ENCODE data around the gene DYNLT4. TPM values are rescaled to one million over a fixed set of nuclear protein-coding genes. Genes with fewer than 3 reads are reported as not detected.
A peak's percentile ranks its signal among the peaks of the same experiment; 100 is the strongest.
"Not testable (repeated sequence)": the region's sequence is repeated elsewhere in the genome, so short reads cannot be mapped to it uniquely, and the experiment has no call there.

The DYNLT4 gene
- under 1 TPM in 1 of 4 donors, not detected in 3; 0.30 TPM for polyA plus RNA-seq (ENCODE audit: insufficient read length in 4 of 4)

DNA sequence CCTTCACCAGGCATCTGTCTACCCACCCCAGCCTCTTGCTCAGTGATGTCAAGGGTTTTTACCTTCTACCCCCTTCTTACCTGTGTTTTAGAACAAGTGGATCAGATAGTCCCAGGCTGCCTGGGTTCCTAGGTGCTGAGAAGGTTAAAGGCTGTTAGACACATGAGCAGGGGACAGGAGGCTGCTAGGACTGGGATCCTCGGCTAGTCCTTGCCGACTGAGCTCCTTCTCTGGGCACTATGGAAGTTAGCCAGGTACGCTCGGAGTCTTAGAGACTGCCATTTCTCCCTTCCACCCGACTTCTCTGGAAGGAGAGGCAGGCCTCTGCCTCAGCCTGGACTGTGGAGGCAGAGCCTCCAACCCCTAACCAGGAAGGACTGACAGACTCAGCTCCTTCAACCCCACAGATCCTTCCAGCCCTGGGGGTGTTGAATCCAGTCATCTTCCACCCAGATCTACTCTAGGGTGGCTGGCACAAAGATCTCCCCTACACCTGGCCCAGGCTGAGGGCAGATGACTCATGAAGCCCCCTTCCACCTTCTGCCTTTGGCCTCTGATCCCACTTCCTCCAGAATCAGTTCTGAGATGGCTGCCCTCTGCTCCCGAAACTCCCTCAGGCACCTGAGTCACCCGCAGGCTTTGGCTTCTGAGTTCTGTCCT lies at the start of gene DYNLT4:
Gene DYNLT4, minus strand, starts transcription at position 648 of the 660 bp plus-strand sequence. CDS start 683 bp downstream, outside the sequence.
- no peak for DNase-seq (ENCODE audit: low read depth in 4 of 4, low spot score in 3 of 4)

- DNase-seq (ENCODE audit: low read depth in 4 of 4, low spot score in 3 of 4), result no peak
These were observed 48.6 kb upstream of the DYNLT4 start for GRCh38 chr1:44855742-44856141.

DNA sequence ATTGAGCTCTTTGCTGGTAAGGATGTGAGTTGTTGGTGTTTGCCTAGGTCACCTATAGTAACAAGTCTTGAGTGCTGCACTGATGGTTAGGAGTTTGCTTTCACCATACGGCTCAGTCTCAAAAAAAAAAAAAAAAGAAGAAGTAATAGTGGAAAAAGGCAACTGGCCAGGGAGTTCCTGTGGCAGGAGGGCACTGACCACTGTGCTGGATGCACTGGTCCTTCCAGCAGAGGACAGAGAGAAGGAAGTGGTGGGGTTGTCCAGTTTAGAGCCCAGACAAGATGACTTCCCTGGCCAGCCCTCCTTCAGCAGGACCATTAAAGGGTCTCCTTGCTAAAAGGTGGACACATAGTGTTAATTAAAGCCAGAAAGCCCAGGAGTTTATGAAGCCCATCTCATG lies 47.8 kb upstream of the DYNLT4 start:
- DNase-seq (ENCODE audit: low read depth in 4 of 4, low spot score in 3 of 4), result no peak

DNA sequence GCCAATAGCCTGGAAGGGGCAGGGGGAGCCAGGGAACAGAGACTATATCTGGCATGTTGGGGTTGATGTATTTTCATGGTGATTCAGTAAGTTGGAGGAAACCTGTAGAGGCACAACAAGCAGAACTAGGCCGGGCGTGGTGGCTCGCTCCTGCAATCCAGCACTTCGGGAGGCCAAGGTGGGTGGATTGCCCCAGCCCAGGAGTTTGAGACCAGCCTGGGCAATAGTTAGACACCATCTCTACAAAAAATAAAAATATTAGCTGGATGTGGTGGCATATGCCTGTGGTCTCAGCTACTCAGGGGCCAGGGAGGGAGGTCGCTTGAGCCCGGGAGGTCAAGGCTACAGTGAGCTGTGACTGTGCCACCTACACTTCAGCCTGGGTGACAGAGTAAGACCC lies 46.0 kb upstream of the DYNLT4 start:
- no peak for DNase-seq (ENCODE audit: low read depth in 4 of 4, low spot score in 3 of 4)

GRCh38 chr1:44851308-44851707 lies 44.2 kb upstream of the DYNLT4 start:
- DNase-seq (ENCODE audit: low read depth in 4 of 4, low spot score in 3 of 4), result no peak

DNA sequence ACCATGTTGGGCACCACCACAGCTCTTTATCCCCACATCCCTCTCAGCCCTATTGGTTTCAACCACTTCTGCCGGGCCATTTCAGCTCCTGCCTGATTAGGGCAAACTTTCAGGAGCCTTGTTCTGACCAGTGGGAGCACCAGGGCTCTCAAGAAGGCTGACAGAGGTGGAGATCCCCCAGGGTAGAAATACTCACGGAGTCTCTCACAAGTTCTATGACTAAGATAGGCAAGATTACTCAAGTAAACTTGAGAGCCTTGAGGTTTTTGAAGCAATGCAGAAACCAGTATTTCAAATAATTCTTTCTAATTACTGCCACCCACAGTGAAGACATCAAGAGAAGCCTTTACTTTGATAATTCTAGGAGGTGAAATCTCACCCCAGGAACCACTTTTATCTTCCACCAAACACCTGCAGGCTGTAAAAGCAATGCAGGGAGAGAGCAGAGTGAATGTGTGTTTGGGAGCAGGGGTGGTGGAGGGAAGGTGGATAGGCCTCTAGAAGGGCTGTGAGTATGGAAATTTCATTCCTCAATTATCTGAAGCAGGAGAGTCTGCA lies 42.5 kb upstream of the DYNLT4 start:
- no peak for DNase-seq (ENCODE audit: low read depth in 4 of 4, low spot score in 3 of 4)

GRCh38 chr1:44848456-44849181 lies 41.5 kb upstream of the DYNLT4 start:
- no peak for DNase-seq (ENCODE audit: low read depth in 4 of 4, low spot score in 3 of 4)

GRCh38 chr1:44847845-44848244 lies 40.7 kb upstream of the DYNLT4 start:
- no peak for DNase-seq (ENCODE audit: low read depth in 4 of 4, low spot score in 3 of 4)

- DNase-seq (ENCODE audit: low read depth in 4 of 4, low spot score in 3 of 4), result no peak
These were observed 39.8 kb upstream of the DYNLT4 start for GRCh38 chr1:44846985-44847384.

DNA sequence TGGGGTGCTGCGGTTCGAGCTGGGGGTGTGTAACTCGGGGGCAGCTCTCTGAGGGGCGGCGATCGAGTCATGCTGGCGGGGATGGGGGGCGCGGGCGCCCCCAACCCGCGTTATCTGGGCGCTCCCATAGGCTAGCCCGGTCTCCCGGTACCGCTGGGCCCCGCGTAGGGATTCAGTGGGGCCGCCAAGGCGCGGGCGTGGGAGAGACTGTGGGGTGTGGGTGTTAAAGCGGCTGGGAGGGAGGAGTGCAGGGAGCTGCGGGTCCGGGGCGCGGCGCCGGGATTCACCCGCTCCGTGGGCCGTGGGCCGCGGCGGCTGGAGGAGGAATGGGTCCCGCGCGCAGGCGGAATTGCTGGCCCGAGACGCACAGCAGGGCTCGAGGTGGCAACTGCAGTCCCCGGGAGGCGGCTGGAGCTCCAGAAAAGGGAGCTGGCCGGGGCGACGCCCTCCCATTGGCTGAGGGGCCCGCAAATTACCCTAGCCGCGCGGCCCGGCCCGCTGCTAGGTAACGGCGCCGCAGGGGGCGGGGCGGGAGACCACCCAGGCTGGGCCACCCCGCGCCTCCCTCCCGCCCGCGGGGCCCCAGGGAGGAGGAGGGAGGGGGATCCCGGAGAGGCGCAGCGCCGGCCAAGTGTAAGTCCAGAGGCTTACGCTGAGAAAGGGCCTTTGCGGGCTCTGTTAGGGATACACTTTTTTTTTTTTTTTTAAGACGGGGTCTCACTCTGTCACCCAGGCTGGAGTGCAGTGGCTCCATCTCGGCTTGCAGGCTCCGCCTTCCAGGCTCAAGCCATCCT lies 35.9 kb upstream of the DYNLT4 start, which contains the start of gene PTCH2:
Gene PTCH2, minus strand, starts transcription at position 392 of the 794 bp plus-strand sequence. Its CDS starts 321 bp downstream, at position 71.
- peak; percentile 68 to 89 (median 78) for DNase-seq (ENCODE audit: low read depth in 4 of 4, low spot score in 3 of 4)

GRCh38 chr1:44842486-44842861 lies 35.3 kb upstream of the DYNLT4 start:
- DNase-seq (ENCODE audit: low read depth in 4 of 4, low spot score in 3 of 4), result no peak

DNA sequence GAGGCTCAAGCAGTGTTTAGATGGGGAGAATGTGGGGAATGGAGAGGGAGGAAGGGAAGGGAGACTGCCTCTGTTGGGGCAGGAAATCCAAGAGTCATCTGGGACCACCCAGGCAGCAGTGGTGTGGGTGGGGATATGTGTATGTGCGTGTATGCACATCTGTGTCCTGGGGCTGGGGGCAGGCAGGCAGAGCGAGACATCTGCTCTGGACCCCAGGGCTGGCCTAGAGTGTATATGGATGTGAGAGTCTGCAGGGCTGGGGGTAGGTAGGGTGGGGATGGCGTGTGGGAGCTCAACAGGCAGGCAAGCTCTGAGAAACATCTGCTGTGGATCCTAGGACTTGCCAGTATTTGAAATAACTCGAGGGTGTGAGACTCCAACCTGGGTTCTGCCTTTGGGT lies 32.4 kb upstream of the DYNLT4 start:
- DNase-seq (ENCODE audit: low read depth in 4 of 4, low spot score in 3 of 4), result no peak

GRCh38 chr1:44838294-44838693 lies 31.1 kb upstream of the DYNLT4 start:
- not testable (repeated sequence) for DNase-seq (ENCODE audit: low read depth in 4 of 4, low spot score in 3 of 4)

DNA sequence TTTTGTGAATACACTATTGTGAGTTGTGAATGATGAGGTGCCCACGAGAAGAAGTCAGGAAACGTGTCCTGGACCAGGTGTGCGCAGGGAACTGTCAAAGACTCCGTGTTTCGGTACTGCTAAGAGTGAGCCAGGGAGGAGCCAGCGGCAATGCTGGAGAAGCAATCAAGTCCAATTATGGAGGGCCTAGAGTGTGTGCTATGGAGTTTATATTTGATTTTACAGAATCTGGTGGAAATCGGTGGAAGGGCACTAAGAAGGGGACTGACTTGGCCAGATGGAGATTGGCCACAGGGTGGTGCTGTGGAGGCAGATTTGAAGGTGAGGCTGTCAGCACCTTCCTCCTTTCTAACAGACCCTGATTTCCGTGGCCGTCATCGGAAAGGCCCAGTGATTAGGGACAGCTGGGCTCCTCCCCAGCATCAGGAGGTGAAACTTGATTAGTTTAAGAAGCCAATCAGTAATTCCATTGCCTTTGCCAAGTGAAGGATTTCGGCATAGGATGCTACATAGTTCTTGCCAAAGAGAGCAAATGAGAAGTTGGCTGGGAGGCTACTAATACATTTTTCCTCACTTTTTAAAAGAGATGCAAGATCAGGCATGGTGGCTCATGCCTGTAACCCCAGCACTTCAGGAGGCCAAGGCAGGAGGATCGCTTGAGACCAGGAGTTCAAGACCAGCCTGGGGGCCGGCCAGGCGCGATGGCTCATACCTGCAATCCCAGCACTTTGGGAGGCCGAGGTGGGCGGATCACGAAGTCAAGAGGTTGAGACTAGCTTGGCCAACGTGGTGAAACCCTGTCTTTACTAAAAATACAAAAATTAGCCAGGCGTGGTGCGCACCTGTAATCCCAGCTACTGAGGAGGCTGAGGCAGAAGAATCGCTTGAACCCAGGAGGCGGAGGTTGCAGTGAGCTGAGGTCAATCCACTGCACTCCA lies 28.9 kb upstream of the DYNLT4 start:
- peak in 3 of 4 donors; percentile 48 to 66 (median 63) for DNase-seq (ENCODE audit: low read depth in 4 of 4, low spot score in 3 of 4)

DNA sequence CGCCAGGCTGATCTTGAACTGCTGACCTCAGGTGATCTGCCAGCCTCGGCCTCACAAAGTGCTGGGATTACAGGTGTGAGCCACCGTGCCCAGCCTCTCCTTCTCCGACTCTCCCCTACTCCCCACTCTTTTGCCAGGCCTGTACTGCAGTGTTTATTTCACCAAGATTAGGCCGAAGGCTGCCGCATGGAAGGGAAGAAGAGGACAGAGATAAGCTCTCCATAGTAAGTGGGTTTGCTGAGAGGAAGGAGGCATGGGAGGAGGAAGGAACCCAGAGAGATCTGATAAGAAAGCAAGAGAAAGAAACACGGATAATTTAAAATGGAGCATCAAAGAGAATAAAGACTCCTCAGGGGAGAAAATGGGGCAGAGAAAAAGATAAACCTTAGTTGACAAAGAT lies 27.2 kb upstream of the DYNLT4 start:
- DNase-seq (ENCODE audit: low read depth in 4 of 4, low spot score in 3 of 4), result no peak

DNA sequence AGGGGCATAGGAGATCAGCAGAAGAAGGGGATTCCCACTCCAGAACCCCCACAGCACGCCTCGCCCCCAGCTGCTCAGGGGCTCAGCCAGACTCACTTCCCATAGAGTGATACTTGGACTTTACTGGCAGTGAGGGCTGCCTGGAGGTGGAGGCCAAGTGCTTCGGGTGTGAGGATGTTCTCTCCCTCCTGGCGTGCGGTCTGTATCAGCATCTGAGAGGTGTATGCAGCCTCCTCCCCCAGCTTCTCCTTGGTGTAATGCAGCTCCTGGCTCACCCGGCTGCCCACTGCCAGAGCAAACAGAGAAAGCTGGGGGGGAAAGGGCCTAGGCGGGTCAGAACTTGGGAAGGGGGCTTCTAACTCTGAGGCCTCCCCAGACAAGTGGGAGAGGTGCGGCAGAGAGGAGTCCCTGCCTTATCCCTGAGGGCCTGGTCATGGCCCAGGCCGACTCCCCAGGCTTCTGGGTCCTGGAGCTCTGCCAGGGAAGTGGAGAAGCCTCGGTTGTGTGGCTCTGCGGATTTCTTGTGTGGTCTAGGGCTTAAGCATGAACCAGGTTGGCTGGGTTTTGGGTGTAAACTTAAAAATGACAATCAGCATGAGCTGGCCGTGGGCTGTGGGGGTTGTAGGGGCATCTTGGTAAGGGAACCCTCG lies 25.0 kb upstream of the DYNLT4 start:
- no peak for DNase-seq (ENCODE audit: low read depth in 4 of 4, low spot score in 3 of 4)

DNA sequence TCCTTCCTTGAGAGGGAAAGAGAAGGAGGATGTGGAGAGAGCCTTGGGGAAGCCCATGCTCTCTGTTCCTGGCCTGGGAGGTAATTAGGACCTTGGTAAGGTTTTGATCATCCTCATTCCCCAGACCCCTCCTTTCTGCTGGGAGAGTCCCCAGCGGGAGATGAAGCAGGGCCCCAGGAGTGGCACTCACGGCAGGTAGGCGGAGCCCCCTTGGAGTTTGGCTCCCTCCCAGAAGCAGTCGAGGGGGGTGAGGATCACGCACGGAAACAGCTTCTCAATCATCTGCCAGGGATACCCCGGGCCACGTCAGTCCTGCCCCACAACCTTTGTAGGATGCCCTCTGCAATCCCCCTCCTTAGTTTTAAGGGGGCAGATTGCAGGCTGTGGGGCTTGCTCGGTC lies 24.4 kb upstream of the DYNLT4 start:
- no peak for DNase-seq (ENCODE audit: low read depth in 4 of 4, low spot score in 3 of 4)

DNA sequence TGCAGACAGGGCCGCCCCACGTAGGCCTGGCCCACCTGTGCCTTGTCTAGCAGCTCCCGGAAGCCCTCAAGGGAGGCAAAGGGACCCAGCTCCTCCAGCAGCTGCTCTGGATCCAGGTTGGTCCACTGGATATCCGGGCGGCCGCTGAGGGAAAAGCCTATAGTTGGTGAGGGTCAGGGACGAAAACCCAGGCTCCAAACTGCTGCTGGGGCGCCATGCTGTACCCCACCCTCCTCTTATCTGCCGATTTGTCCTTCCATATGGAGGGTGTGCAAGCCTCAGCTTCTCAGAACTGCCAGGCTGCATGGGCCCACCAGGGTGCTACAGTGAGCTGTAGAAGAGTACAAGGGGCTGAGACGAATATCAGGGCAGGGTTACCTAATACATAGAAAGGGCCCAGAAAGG lies 23.8 kb upstream of the DYNLT4 start:
- no peak for DNase-seq (ENCODE audit: low read depth in 4 of 4, low spot score in 3 of 4)
